GM12891 (cell line): ENCODE results near the gene MAGI1.

Source experiments
- POLR2A ChIP-seq: IDR thresholded peaks from 2 replicates; pipeline ENCODE4 v1.6.1; 2011; ENCODE audit warnings: low read depth, low read length, control low read depth
- POLR2AphosphoS5 ChIP-seq: IDR thresholded peaks from 2 replicates; pipeline ENCODE4 v1.6.1; 2011; ENCODE audit warnings: low read depth, low read length, control low read depth
- SPI1 ChIP-seq: IDR thresholded peaks from 2 replicates; pipeline ENCODE4 v1.6.1; 2011; ENCODE audit warnings: low read depth, low read length, control low read depth

- no peak for TF ChIP-seq POLR2AphosphoS5
- no peak for TF ChIP-seq POLR2A
- no peak for TF ChIP-seq SPI1
These were observed 159.9 kb downstream of the MAGI1 start for GRCh38 chr3:65878831-65879230.
